Measurements from ENCODE around the gene MX2. TPM values are rescaled to one million over a fixed set of nuclear protein-coding genes. Genes with fewer than 3 reads are reported as not detected.

Gene MX2
- total RNA-seq, 1 experiment from 2014 or later, result 56.7 TPM

DNA sequence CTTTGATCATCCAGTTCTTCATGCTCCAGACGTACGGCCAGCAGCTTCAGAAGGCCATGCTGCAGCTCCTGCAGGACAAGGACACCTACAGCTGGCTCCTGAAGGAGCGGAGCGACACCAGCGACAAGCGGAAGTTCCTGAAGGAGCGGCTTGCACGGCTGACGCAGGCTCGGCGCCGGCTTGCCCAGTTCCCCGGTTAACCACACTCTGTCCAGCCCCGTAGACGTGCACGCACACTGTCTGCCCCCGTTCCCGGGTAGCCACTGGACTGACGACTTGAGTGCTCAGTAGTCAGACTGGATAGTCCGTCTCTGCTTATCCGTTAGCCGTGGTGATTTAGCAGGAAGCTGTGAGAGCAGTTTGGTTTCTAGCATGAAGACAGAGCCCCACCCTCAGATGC lies 96.7 kb downstream of the MX2 start:
- intact Hi-C loops (cut with micrococcal nuclease; ENCODE audit: unreplicated experiment), result no loop called here
- CTCF ChIA-PET, result interaction anchor here (0.9 to 1.3 kb wide), 2 partner anchors 34 to 89 kb away, joined by 3 read pairs; no protein-coding TSS in a partner anchor
- POLR2A ChIA-PET, result interaction anchor here (0.6 kb wide), 1 partner anchor 95 kb away, joined by 3 read pairs; no protein-coding TSS in a partner anchor
- TF ChIP-seq, protein P1, sequence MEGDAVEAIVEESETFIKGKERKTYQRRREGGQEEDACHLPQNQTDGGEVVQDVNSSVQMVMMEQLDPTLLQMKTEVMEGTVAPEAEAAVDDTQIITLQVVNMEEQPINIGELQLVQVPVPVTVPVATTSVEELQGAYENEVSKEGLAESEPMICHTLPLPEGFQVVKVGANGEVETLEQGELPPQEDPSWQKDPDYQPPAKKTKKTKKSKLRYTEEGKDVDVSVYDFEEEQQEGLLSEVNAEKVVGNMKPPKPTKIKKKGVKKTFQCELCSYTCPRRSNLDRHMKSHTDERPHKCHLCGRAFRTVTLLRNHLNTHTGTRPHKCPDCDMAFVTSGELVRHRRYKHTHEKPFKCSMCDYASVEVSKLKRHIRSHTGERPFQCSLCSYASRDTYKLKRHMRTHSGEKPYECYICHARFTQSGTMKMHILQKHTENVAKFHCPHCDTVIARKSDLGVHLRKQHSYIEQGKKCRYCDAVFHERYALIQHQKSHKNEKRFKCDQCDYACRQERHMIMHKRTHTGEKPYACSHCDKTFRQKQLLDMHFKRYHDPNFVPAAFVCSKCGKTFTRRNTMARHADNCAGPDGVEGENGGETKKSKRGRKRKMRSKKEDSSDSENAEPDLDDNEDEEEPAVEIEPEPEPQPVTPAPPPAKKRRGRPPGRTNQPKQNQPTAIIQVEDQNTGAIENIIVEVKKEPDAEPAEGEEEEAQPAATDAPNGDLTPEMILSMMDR (IDR thresholded peaks at IDR 0.05), result no peak
- TF ChIP-seq TCF7L2 (IDR thresholded peaks at IDR 0.05; ENCODE audit: low read depth, low read length) (no peak), POLR2AphosphoS5 (IDR thresholded peaks at IDR 0.05; ENCODE audit: low read depth, low read length) (no peak), SIN3A (IDR thresholded peaks at IDR 0.05; ENCODE audit: borderline replicate concordance, insufficient read depth, low read depth, low read length) (no peak)
- TF ChIP-seq, protein P2, sequence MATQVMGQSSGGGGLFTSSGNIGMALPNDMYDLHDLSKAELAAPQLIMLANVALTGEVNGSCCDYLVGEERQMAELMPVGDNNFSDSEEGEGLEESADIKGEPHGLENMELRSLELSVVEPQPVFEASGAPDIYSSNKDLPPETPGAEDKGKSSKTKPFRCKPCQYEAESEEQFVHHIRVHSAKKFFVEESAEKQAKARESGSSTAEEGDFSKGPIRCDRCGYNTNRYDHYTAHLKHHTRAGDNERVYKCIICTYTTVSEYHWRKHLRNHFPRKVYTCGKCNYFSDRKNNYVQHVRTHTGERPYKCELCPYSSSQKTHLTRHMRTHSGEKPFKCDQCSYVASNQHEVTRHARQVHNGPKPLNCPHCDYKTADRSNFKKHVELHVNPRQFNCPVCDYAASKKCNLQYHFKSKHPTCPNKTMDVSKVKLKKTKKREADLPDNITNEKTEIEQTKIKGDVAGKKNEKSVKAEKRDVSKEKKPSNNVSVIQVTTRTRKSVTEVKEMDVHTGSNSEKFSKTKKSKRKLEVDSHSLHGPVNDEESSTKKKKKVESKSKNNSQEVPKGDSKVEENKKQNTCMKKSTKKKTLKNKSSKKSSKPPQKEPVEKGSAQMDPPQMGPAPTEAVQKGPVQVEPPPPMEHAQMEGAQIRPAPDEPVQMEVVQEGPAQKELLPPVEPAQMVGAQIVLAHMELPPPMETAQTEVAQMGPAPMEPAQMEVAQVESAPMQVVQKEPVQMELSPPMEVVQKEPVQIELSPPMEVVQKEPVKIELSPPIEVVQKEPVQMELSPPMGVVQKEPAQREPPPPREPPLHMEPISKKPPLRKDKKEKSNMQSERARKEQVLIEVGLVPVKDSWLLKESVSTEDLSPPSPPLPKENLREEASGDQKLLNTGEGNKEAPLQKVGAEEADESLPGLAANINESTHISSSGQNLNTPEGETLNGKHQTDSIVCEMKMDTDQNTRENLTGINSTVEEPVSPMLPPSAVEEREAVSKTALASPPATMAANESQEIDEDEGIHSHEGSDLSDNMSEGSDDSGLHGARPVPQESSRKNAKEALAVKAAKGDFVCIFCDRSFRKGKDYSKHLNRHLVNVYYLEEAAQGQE (IDR thresholded peaks at IDR 0.05; ENCODE audit: insufficient read depth in 1 of 2, low read depth in 2 of 2, low read length in 1 of 2), result no peak
- no peak for ATAC-seq
- Histone ChIP-seq H3K27ac (ENCODE audit: low read length) (no peak overlapping the region), H3K9me3 (ENCODE audit: control insufficient read depth, insufficient read depth, low read depth, low read length) (no peaks in the 10 kb centered on the region), H3K4me1 (ENCODE audit: control insufficient read depth, insufficient read depth, low read length) (no peaks in the 10 kb centered on the region; the same call in 1 of the 2 replicates), H3K27me3 (ENCODE audit: control insufficient read depth, insufficient read depth, low read length) (no peaks in the 10 kb centered on the region), H3K4me3 (ENCODE audit: low read depth in 2 of 2, low read length in 2 of 2) (no peak overlapping the region), H3K36me3 (ENCODE audit: control insufficient read depth, insufficient read depth, low read length) (no peaks in the 10 kb centered on the region)
- DNase-seq (ENCODE audit: low read depth, low spot score), result no peak
- in situ Hi-C loops (cut with HindIII; ENCODE audit: low pct_unique_long_range_greater_than_20kb, low sequenced_read_pairs), result no loop called here
- BruUV-seq (replicated peaks), result no TSS peak

Other genes starting within 250 kb of the MX2 start
- 16.3 TPM for gene BACE2, start 193.9 kb upstream of the MX2 start, total RNA-seq (2021; ENCODE audit: unreplicated experiment)
- not detected for gene FAM3B, start 45.2 kb upstream of the MX2 start, total RNA-seq (2021; ENCODE audit: unreplicated experiment)
- 7.8 TPM for gene MX1, start 64.2 kb downstream of the MX2 start, total RNA-seq (2021; ENCODE audit: unreplicated experiment)
- 111 TPM for gene TMPRSS2, start 146.1 kb downstream of the MX2 start, total RNA-seq (2021; ENCODE audit: unreplicated experiment)